K562 (cell line): ENCODE results near the gene GCDH. TPM values are rescaled to one million over a fixed set of nuclear protein-coding genes. Genes with fewer than 3 reads are reported as not detected.

Experiments
- ATF4 ChIP-seq: fragments of 450-650 bp; formaldehyde crosslinking; IDR thresholded peaks from 2 replicates; pipeline ENCODE4 v1.4.0; 2022; ENCODE audit warnings: mild to moderate bottlenecking, moderate library complexity
- CREB5 ChIP-seq: fragments of 250-450 bp; sonication (Bioruptor Pico); IDR thresholded peaks from 2 replicates; pipeline ENCODE4 v1.5.0; 2020; ENCODE audit warnings: mild to moderate bottlenecking
- CREM ChIP-seq: IDR thresholded peaks from 2 replicates; pipeline ENCODE4 v1.6.1; 2014; ENCODE audit warnings: antibody characterized with exemption, low read depth
- HDAC6 ChIP-seq: IDR thresholded peaks from 2 replicates; pipeline ENCODE4 v1.6.1; 2012; ENCODE audit warnings: low read depth, mild to moderate bottlenecking, control low read depth, inconsistent platforms, low read length, moderate library complexity
- MAZ ChIP-seq, 2 experiments: fragments of 450-650 bp in 1 of 2; sonication (generic) in 1 of 2; formaldehyde crosslinking; IDR thresholded peaks in 1 of 2; conservative IDR thresholded peaks in 1 of 2; 2 replicates each; pipeline versions ENCODE4 v1.4.0 to v1.5.0; 2020; ENCODE audit warnings: mild to moderate bottlenecking in 1 of 2, missing genetic modification reagents in 1 of 2
- MEF2D ChIP-seq: conservative IDR thresholded peaks from 2 replicates; pipeline ENCODE4 v1.6.1; 2016; ENCODE audit warnings: low read depth, missing genetic modification characterization, missing compliant biosample characterization
- MTA2 ChIP-seq: fragments of 450-650 bp; IDR thresholded peaks from 2 replicates; pipeline ENCODE4 v1.6.1; 2016; ENCODE audit warnings: low read depth
- NFATC3 ChIP-seq: fragments of 450-650 bp; IDR thresholded peaks from 2 replicates; pipeline ENCODE4 v1.6.1; 2017; ENCODE audit warnings: mild to moderate bottlenecking
- NR4A1 ChIP-seq, 2 experiments: fragments of 250-450 bp in 1 of 2; fragments of 450-650 bp in 1 of 2; sonication (Bioruptor Pico) in 1 of 2; IDR thresholded peaks; 2 replicates each; pipeline versions ENCODE4 v1.4.0 to v1.6.1; 2016 to 2020; ENCODE audit warnings: mild to moderate bottlenecking in 2 of 2, missing compliant biosample characterization in 1 of 2, missing genetic modification characterization in 1 of 2, moderate library complexity in 1 of 2
- SIRT6 ChIP-seq: IDR thresholded peaks from one replicate; pipeline ENCODE4 v1.6.1; 2012; ENCODE audit warnings: low read depth, mild to moderate bottlenecking, control low read depth, inconsistent platforms, low read length, moderate library complexity
- TSHZ1 ChIP-seq: fragments of 250-450 bp; sonication (Bioruptor Pico); IDR thresholded peaks from 2 replicates; pipeline ENCODE4 v1.4.0; 2020; ENCODE audit warnings: mild to moderate bottlenecking, moderate library complexity
- ZNF224 ChIP-seq: sonication (generic); formaldehyde crosslinking; IDR thresholded peaks from 2 replicates; pipeline ENCODE4 v1.8.0; 2022; ENCODE audit warnings: mild to moderate bottlenecking, missing genetic modification reagents
- ZNF445 ChIP-seq: fragments of 250-450 bp; sonication (Bioruptor Pico); IDR thresholded peaks from 2 replicates; pipeline ENCODE4 v1.4.0; 2020; ENCODE audit warnings: low read depth, mild to moderate bottlenecking, moderate library complexity
- polyA plus RNA-seq, 8 experiments: library from polyadenylated mRNA; depleted of rRNA in 4 of 8; stranded (reverse) in 5 of 8; unstranded in 3 of 8; fragments of >200 nt; fragmentation: Nextera tagmentation in 2 of 8; fragmentation: Illumina TruSeq in 1 of 8; extraction: Ambion mirVana in 2 of 8; extraction: Trizol in 1 of 8; gene quantifications; 2 replicates each; pipeline versions ENCODE4 v1.2.1 to v1.2.3, GENCODE V29; 2011 to 2014; ENCODE audit warnings: inconsistent platforms in 1 of 8, missing spikeins in 1 of 8
- total RNA-seq, 7 experiments: library from RNA; depleted of rRNA in 6 of 7; stranded (reverse); fragments of >200 nt in 6 of 7; fragmentation: Illumina TruSeq in 2 of 7; extraction: Trizol in 2 of 7; gene quantifications; 2 replicates each; pipeline versions ENCODE4 v1.2.1 to v1.2.3, GENCODE V29; 2011 to 2021; ENCODE audit warnings: low replicate concordance in 1 of 7

GCDH gene
- total and polyA plus RNA-seq, 9 of the 15 experiments (the other 6 are each of a cell fraction or from before 2014, with no cell fraction given) = 2.9 to 50.8 (median 19.1) TPM

- TF ChIP-seq CREM = peak; percentile 83
- no peak; the same call in 1 of the 2 replicates for TF ChIP-seq ATF4 (CRISPR knock-in tag)
- no peak for TF ChIP-seq MTA2
- no peak for TF ChIP-seq SIRT6
- TF ChIP-seq NFATC3 = no peak
- no peak for TF ChIP-seq NR4A1 (CRISPR knock-in tag; IDR thresholded peaks at IDR 0.05)
- TF ChIP-seq NR4A1 (tag; IDR thresholded peaks at IDR 0.05) = no peak; the same call in 1 of the 2 replicates
- no peak for TF ChIP-seq MEF2D
- TF ChIP-seq HDAC6 = no peak
- TF ChIP-seq MAZ (CRISPR knock-in tag; conservative IDR thresholded peaks at IDR 0.05 in 1 of 2, IDR thresholded peaks at IDR 0.05 in 1 of 2) = peak; percentile 68 to 82; a peak in 3 of 4 replicates
- no peak for TF ChIP-seq ZNF224 (CRISPR knock-in tag)
- TF ChIP-seq TSHZ1 = no peak
- no peak for TF ChIP-seq CREB5 (CRISPR knock-in tag)
- no peak for TF ChIP-seq ZNF445 (CRISPR knock-in tag)
These were observed 42.5 kb downstream of the GCDH start, which contains the start of gene FARSA (continued) for GRCh38 chr19:12933287-12934072.
